RCC 7860 (cell line): ENCODE data around the gene VAMP2.

Experiments used
- DNase-seq: peaks from one replicate; pipeline ENCODE4 v3.0.0-alpha.2; 2015; ENCODE audit warnings: low spot score
- FAIRE-seq: peaks from 2 replicates; lab custom pipeline; 2012; peaks lifted over from hg19 to GRCh38; lab: Jason Lieb, UNC

VAMP2 gene

DNA sequence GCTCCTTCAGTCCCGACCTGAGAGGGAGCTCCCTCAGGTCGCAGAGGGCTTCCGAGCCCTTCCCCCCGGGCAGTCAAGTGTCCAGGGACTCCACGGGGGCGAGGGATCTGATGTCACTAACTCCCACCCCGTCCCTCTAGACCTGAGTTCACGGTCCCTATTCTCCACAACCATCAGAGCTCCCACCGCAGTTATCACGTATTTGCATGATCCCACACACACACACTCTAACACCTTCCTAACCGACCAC lies 6.8 kb downstream of the VAMP2 start:
- DNase-seq = no peak
- FAIRE-seq = no peak

DNA sequence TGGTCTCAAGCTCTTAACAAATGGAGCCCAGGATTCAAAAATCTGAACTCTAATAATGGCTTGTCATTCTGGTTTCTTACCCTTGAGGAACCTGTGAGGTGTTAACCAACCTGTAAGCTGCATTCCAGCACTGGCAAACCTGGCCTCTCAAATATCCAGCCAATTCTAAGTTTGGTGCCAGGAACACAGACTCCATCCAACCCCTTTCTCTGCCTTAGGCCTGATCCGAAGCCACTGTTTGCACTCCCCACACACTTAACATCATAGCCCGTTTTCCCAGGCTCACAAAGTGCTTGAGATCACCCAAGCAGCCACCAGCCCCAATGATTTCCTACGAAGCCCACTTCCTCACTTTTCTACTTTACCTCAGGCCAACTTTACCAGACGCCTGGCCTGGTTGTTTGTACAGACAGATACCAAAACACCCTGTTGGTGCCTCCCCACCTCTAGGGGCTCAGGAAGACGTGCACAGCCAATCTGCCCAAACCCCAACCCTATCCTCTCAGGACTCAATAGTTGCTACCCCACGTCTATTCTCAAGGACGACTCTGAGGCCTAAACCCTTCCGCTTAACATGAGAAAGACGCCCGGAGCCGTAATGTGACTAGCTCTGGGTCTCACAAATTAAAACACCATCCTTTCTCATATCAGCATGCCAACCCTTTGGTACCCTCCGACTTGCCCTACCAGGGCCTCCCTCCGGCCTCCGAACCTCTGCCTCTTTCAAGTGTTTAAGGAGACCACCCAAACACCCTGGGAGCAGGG lies 7.3 kb downstream of the VAMP2 start:
- FAIRE-seq (no peak), DNase-seq (no peak)

DNA sequence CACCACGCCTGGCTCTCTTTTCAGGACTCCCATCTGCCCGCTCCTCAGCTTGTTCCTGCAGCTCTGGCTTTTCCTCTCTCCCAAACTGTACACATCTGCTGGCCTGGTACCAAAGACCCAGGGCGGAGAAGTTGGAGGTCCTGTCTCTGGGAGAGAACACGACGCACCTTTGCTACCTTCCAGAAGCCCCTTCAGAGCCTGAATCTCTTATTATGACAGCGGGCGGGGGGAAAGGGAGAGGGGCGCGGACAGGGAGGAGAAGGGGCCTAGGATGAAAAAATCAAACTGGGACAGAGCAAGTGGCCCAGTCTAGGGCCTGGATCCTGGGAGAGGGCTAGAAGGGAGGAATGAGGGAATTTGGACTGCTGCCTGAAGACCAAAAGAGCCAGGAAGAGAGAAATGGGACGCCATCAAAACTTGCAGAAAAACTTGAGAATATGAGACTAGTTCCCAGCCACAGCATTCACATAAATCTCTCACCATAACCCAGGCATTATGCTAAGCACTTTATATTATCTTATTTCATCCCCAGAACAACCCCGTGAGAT lies 8.1 kb downstream of the VAMP2 start:
- DNase-seq (no peak), FAIRE-seq (no peak)

DNA sequence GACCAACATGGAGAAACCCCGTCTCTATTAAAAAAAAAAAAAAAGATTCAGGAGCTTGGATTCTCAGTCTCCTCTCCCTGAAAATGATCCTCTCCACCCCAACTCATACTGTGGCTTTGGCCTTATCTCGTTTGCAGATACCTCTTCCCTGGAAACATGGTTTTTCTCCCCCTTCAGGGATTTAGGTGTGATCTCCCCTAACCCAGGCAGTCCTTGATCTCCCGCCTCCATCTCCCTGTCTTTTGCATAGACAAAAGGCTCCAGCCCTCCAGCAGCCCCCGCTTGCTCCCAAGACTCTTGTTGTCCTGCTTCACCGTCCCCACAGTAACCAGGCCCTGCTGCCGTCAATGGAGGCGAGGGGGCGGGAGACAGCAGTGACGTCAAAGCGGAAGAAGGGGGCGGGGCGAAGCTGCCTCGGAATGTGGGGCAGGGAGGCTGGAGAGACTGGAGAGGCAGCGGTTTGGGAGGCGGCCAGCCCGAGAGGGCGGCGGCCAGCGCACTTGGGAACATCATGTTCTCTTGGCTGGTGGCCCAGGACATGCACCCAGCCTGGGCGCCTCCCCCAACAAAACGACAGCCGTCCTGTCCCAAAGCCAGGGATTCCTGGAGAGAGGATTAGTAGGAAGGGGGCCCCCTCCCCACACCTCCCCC lies 8.7 kb downstream of the VAMP2 start:
- peak; percentile 85 for FAIRE-seq
- DNase-seq = peak; percentile 93

DNA sequence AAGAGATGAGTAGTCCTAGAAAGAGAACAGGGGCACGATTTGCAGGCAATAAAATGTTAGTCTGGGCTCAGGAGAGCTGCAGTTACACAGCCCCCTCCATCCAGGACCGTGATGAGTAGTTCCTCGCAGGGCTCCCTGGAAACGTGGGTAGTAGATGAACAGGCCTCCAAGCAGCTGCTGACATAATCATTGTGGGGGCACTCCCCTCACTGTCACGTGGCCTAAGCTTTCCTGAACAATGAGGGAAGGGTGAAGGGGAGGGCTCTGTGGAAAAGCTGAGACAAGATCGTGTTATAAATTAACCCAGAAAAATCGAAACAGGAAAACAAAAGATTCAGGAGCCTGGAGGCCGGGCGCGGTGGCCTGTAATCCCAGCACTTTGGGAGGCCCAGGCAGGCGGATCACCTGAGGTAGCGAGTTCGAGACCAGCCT lies 9.2 kb downstream of the VAMP2 start:
- peak; percentile 95 for FAIRE-seq
- peak; percentile 99 for DNase-seq

DNA sequence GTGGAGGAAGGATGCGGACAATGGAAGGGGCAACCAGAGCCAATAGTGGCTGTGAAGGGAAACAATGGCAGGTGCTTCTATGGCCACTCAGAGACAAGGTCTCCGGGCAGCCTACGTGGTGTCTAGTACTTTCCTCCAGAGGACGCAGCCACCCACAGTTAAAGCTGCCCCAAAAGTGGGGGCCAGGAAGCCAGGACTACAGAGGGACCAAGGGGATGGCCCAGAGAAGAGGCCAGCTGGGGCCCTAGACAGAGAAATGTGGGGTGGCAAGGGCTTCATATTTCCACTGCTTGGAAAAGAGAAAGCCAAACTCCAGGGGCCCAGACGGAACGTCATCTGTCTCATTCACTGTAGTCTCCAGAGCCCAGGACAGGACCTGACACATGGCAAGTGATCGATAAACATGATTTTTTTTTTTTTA lies 9.7 kb downstream of the VAMP2 start:
- no peak for DNase-seq
- no peak for FAIRE-seq

DNA sequence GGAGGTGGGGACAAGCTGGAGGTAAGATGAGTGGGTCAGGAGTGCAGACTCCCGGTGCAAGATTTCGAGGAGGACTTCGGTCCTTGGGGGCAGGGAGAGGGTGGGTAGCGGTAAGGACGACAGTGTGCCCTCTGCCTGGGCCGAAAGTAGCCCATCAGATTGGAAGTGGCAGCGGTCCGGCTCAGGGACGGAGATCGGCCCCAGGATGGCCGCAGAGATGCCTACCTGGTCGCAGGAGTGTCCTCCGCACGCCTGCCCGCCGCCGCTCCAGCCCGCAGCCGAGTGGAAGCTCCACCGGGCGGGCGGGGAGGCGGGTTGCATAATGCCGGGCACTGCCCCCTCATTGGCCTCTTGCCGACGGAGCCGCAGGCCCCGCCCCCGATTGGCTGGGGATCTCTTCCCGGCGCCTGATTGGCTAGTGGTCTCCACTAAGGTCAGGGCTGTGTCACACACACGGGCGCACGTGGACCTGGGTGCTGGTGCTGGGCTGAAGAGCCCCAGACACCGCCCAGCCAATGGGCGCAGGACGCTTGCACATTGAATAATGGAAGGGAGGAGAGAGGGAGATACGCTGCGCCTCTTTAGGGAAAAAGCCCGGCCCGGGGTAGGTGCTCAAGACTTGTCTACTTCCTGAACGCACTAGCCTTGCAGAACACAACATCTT lies 10.5 kb downstream of the VAMP2 start, which contains the start of gene PER1:
Gene PER1, minus strand, starts transcription at position 293 of the 664 bp plus-strand sequence. CDS start 1,698 bp downstream, outside the sequence.
- DNase-seq (peak; percentile 88), FAIRE-seq (peak; percentile 64)

DNA sequence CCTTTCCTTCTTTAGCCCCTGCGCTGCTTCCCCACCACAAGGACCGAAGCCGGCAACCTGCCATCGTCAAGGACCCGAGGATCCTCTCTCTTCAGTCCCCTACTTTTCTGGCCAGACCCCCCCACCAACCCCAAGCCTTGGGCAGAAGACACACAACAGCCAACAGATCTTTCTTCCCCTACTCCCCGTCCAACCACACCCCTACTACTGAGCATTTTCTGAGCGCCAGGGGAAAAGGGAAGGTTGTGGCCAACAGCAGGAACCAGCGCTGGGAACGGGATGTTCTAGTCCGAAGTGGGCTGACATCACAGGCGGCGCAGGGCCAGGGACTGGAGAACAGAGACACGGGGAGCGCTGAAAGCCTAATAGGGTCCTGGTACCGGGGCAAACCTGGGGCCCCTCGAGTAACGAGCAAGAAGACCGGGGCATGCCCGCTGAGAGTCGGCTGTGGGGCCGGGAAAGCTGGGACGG lies 11.1 kb downstream of the VAMP2 start:
- no peak for FAIRE-seq

DNA sequence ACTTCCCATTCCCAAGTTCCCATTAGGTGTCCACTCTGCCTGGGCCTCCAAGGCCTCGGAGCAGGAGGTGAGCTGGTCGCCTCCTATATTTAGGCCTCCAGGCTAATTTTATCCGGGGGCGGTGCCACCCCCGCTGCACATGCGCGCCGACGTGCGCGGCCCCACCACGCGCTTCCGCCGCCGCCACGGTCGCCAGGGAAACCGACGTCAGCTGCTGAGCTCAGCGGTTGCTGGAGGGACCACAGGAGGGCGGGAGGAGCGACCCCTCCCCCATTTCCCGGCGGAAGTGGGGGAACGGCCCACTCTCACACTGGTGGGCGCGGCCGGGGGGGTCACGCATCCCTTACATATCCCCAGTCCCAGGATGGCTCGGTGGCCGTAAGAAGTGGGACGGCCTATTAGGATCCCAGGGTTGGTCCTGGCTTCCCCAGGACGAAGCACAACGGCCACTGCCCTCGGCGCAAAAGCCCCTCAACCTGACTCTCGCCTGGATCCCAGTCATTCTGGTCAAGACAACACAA lies 11.6 kb downstream of the VAMP2 start:
- no peak for FAIRE-seq

More for the DNA sequence above, 11.1 kb downstream of the VAMP2 start:
- no peak for DNase-seq

DNA sequence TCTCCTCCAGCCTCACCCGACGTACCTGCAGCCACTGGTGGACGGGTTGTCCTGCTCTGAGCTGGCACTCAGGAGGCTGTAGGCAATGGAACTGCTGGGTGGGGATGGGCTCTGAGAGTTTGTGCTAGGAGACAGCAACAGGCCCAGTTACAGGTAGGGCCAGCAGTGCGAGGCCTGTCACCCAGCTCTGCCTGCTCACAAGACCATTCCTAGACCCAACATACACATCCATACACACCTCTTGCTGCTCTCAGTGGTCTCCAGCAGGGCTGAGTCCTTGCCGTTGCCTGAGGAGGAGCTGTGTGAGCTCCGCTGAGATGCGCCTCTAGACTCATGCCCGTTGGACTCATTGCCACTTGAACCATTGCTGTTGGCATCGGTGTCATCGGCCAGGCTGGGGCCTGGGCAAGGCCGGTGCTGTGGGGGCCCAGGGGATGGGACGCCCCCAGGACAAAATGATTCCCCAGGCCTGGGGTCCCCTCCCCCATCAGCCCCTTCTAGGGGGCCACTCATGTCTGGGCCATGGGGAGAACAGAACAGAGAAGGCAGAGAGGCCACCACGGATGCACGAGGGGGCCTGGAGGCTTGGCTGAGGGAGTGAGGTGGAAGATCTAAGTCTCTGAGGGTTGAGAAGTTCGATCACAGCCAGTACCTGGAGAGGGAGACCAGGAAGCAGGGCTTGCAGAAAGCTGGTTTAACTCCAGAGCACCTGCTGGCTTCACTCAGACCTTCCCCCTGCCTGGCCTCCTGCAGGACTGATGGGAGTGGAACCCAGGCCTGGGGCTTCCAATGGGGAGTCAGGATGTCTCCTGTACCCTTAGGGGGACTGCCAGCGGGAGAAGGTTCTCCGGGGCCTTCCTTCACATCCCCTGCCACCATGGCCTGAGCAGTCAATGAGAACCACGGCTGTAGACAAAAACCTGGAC lies 12.3 kb downstream of the VAMP2 start:
- DNase-seq (no peak), FAIRE-seq (no peak)

More for the DNA sequence above, 11.6 kb downstream of the VAMP2 start:
- no peak for DNase-seq

DNA sequence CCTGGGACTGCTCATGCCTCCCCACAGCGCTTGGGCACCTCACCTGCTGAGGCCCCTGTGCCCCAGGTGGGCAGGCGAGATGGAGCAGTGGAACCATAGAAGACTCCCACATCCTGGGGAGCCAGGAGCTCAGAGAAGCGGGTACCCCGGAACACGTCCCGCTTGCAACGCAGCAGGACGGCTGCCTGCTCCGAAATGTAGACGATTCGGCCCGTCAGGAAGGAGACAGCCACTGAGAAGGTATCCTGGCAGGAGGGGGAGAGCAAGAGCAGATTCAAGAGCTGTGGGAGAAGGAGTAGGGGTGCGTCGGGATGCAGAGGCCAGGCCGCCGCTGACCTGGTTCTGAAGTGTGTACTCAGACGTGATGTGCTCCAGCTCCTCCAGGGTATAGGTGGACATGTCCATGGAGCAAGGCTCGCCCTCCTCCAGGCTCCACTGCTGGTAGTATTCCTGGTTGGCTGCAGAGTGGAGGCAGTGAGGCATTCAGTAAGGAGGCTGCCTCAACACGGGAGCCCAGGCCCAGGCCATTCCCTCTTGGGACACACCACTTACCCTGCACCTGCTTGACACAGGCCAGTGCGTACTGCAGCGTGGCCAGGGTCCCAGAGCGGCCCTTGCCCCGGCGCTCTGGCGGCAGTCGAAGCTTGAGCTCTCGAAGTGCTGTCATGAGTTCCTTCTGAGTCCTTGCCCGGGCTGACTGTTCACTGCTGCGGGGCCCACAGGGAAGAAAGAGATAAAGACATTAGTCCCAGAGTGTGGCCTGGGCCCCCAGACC lies 13.1 kb downstream of the VAMP2 start:
- DNase-seq = no peak
- FAIRE-seq = no peak

DNA sequence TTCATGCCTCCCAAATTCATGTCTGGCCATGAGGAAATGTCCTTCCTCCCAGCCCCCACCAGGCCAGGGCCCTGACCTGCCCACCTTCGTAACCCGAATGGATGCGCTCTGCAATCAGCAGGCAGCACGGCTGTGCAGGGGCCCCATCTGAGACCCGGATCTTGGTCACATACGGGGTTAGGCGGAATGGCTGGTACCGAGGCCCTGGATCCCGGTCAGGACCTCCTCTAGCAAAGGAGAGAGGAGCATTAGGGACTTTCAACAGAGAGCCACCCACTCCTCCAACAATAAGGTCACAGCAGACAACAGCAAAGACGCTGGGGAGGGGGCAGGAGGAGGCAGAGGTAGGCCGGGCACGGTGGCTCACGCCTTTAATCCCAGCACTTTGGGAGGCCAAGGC lies 14.2 kb downstream of the VAMP2 start:
- no peak for DNase-seq
- FAIRE-seq = no peak

DNA sequence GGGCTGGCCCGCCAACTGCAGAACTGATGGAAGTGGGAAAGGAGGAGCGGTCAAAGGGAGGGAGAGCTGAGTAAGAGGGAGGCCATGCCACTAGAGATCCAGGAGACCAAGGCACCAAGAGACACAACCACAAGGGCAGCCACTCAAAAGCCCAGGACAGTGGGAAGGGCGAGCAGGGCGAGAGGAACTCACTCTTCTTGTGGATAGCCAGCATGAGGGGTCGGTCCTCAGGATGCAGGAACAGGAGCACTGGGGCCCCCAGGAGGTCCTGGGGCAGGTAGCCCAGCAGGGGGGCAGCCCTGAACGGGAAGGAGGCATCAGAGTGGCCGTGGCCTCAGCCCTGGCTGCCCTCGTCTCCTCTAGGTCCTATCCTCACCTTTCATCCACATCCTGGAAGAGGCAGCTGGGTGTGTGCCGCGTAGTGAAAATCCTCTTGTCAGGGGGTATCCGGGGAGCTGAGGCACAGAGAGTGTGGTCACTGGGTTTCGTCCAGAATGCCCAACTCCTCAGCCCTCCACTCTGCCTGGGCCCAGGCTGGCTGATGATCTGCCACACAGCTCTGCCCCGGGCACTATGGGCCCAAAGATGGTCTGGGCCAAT lies 14.8 kb downstream of the VAMP2 start:
- FAIRE-seq (no peak), DNase-seq (no peak)

DNA sequence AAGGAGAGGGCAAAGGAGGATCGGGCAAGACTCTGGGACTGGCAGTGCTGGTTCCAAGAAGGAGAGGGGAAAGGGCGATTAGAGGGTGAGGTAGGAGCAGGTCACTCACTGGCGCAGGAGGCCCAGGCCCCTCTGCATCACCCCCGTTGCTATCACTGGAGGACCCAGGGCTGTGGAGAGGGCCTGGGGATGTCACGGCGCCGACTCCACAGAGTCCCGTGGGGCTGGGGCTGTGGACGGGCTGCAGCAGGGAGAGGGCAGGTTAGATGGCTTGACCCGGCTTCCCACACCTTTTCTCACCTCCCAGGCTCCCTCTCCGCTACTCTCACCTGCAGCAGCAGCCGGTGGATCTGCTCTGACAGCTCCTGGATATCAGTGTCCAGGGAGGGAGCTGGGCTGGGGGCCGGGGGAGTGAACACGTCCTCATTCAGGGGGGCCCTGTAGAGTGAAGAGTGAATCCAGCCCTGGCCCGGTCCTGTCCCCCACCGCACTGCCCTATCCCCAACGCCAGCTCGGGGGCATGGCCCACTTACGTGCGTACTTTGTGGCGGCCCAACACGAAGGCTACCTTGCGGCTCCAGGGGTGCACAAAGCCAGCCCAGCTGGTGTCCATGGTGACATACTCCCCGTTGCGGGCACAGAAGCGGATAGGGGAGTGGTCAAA lies 15.5 kb downstream of the VAMP2 start:
- DNase-seq (no peak), FAIRE-seq (no peak)

DNA sequence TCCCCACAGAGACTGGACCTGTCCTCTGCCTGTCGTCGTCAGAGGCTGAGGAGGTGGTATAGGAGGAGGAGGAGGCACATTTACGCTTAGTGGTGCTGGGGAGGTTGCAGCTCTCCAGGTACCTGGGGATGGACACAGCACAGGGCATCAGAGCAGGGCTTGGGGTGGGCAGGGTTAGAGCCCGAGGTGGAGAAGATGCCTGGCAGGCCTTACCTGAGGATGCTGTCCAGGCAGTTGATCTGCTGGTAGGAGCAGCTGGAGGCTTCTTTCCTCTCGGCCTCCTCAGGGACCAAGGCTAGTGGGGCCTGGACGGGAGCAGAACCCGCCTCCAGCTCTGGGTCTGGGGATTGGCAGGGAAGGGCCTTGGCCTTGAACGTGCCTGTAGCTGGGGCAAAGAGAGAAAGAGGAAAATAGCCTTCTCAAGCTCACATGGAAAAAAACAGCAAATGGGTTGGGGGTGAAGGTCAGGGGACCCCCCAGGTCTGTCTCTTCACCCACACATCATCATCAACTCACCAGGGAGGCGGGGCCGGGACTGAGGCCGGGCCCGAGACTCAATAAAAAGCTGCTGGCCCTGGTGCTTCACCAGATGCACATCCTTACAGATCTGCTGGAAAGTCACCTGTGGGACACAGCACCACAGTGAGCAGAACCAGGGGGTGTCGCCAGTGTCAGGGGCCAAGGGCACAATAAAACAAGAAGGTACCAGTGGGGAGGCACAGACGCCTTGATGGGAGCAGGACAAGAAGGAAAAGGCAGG lies 16.2 kb downstream of the VAMP2 start:
- no peak for DNase-seq
- no peak for FAIRE-seq

DNA sequence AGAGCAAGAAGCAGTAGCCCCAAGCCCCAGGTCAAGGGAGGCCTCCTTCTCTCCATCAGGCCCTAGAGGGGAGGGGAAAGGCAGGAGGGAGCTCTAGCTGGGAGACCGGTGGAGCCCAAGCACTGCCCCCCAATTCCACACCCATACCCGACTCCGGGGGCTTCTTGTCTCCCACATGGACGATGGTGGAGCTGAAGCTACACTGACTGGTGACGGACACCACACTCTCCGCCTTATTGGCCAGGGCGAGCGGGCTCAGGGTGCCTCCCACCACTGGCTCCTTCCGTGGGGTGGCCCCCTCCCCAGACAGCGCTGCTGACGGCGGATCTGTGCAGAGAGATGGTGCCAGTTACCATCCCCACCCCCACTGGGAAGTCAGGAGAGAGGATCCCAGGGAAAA lies 16.9 kb downstream of the VAMP2 start:
- DNase-seq (no peak), FAIRE-seq (no peak)

DNA sequence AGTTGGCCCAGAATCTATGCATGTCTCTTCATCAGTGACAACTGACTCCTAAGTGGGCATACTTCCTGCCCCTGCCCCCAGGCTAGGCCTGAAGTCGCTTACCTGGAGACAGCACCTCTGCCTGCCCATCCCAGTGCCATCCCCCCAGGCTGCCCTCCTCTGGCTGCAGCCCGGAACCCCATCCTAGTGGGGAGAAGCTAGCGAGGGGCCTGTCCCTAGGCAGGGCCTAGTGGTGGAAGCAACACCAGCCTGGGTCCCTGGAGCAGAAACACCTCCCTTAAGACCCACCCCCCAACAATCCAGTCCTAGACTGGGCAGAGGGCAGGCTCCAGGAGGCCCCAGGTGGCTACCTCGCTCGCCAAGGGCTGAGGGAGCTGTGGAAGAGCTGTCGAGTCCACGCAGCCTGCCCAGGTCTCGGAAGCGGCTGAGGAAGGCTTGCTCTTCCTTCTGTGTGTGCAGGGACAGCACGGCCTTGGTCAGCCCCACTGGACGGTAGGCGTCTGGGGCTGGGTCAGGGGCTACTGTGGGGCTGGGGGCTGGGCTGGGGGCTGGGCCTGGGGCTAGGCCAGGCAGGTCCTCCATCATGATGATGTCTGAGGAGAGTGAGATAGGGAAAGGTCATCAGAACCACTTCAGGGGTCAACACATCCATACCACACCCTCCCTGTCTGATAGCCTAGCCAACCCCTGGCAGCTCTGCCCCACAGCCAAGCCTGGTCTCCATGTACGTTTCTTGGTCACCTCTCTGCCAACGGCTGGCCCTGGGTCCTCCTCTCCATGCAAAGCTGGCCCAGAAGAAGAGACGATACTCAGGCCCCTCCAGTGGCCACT lies 18.1 kb downstream of the VAMP2 start:
- FAIRE-seq (no peak), DNase-seq (no peak)
